ENCODE data around the gene ASAP2.

The ASAP2 gene

DNA sequence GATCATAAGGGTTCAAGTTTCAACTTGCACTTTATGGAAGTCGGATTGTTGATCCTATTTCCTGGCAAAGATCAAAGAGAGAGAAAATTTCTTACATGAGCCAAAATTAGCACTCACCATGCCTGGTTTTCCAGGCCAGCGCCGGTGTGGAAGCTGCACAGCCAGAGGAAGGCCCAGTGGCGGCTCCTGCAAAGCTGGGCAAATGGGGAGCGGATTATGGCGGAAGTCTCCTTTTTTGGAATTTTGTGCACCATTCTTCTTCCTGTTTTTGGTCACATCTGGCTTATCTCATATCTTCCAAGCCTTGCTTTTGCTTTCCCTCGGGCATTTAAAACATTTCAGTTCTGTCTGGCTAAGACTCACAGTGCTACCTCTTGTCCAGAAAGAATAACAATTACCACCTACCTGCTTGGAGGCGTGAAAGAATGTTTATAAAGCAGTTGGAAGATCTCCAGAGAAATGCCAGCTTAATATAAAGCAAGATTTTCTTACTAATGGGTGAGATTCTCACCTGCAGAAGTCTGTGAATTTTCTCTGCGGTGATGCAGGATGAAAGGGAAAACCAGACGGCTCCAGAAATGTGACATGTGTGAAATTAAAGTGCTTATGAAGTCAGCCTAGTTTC, 94.3 kb downstream of the ASAP2 start:
- DNase-seq, result no peak

- DNase-seq, result no peak
Measured at GRCh38 chr2:9302755-9303154, 96.1 kb downstream of the ASAP2 start.

GRCh38 chr2:9303528-9304225, 97.1 kb downstream of the ASAP2 start:
- DNase-seq, result no peak

- no peak for DNase-seq
Measured at GRCh38 chr2:9306911-9307310, 100.3 kb downstream of the ASAP2 start.

GRCh38 chr2:9307535-9307934, 100.9 kb downstream of the ASAP2 start:
- DNase-seq, result no peak

GRCh38 chr2:9308186-9308955, 101.8 kb downstream of the ASAP2 start:
- DNase-seq, result no peak

GRCh38 chr2:9309147-9309546, 102.5 kb downstream of the ASAP2 start:
- no peak for DNase-seq

- no peak for DNase-seq
Measured at GRCh38 chr2:9310377-9310776, 103.8 kb downstream of the ASAP2 start.

DNA sequence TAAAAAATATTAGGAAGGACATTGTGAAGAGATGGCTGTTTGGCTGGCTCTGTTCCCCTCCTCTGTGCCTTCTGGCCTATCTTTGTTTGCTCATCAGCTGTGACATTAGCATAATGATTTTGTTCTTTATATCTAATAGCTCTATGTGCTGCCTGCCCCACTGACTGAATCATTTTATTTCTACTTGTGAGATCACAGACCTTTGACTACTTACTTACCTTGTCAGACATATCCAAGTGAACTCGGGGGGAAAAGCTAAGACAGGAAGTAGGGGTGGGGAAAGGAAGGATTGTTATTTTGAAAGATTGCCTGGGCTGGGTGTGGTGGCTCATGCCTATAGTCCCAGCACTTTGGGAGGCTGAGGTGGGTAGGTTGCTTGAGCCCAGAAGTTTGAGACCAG, 104.2 kb downstream of the ASAP2 start:
- DNase-seq, result no peak

GRCh38 chr2:9311488-9311887, 104.9 kb downstream of the ASAP2 start:
- DNase-seq, result no peak

GRCh38 chr2:9312591-9312990, 106.0 kb downstream of the ASAP2 start:
- DNase-seq, result no peak

DNA sequence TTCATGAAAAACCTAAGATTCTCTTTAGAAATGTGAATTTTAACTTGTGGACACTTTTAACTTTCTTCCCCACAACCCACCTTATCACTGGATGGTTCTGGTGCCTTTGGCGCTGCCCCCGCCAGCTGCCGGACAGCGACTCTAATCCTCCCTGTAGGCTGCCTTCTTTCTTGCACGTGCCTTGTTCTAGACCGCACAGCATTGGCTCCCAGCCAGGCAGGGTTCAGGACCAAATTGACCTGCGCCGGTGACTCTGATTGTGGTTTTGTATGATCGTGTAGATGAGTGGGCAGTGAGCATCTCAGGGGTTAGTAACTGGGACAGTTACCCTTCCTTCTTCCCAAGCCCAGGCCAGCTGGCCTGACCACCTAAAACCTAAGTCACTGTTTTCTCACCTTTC, 106.8 kb downstream of the ASAP2 start:
- DNase-seq, result no peak

GRCh38 chr2:9315280-9315847, 108.8 kb downstream of the ASAP2 start:
- no peak for DNase-seq

DNA sequence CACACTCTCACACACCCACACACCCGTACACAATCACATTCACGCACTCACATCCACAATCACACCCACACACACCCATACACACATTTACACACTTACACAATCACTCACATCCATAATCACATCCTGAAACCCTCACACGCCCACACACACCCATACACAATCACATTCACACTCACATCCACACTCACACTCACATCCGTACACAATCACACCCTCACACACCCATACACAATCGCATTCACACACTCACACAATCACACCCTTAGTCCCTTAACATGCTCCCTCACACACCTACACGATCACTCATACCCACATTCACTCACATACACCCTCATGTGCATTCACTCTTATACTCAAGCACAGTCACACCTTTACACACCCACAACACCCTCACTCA, 110.9 kb downstream of the ASAP2 start:
- DNase-seq, result no peak

GRCh38 chr2:9318461-9319337, 112.1 kb downstream of the ASAP2 start:
- DNase-seq, result no peak

GRCh38 chr2:9319338-9319715, 112.7 kb downstream of the ASAP2 start:
- DNase-seq, result no peak

GRCh38 chr2:9322576-9322975, 116.0 kb downstream of the ASAP2 start:
- DNase-seq, result no peak

GRCh38 chr2:9325428-9325827, 118.8 kb downstream of the ASAP2 start:
- no peak for DNase-seq

DNA sequence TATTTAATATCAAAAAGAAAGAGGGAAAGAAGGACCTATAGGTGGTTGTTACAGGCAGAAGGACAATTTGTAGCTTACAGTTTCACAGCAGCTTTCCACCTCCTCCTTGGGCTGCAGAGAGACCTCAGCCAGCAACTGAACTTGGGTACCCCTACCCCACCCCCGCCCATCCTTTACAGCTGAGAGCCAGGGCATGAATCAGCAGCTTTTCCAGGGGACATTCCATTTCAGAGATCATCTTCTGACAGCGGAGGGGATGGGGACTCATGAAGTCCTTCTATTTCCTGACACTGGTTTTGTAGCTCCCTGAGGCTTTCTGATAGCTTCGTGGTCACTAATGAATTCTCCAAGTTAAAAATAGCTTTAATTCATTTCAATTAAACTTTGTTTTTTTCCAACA, 120.4 kb downstream of the ASAP2 start:
- DNase-seq, result no peak

- no peak for DNase-seq
Measured at GRCh38 chr2:9327873-9328352, 121.3 kb downstream of the ASAP2 start.

- DNase-seq, result no peak
Measured at GRCh38 chr2:9328931-9329330, 122.3 kb downstream of the ASAP2 start.

GRCh38 chr2:9329497-9329896, 122.9 kb downstream of the ASAP2 start:
- no peak for DNase-seq
